Measurements from ENCODE around the gene SIGLEC6. TPM values are rescaled to one million over a fixed set of nuclear protein-coding genes. Genes with fewer than 3 reads are reported as not detected.

SIGLEC6 gene
- total RNA-seq, 1 donor from 2014 or later = not detected

DNA sequence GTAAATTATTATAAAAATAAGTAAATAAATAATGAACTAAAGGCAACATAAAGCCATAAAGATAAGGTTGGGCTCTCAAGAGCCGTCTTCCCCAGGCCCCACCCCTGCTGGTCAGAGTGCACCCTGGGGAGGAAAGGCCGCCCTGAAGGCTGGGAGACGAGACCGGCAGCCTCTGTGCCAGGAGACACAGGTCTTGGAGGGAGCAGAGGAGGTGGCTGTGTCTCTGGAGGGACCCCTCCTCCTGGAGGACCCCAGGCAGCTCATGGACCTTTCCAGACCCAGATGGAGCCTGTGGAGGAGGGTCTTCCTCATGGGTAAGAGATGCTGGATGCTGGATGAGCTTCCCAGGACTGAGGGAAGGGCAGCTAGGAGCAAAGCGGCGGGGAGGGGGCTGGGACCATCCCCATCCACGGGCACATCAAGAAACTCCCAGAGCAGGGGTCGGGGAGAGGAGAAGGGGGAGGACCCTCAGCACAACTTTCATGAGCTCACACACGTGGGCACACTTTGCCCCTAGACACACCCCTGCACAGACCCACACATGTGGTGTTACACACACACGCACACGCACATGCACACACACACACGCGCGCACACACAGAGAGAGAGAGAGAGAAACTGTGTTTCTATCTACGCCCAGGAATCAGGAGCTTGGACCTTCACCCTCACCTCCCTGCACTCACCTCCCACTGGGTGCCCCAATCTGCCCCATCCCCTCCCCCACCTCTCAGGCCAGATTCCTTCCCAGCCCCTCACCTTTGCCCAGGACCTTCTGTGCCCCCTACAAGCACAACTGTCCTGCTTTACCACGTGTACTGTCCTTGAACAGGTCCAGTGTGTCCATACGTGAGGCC is 52.9 kb downstream of the SIGLEC6 start, which contains the start of gene CEACAM18:
Gene CEACAM18, plus strand, starts transcription at position 159 of the 854 bp plus-strand sequence.
- peaks cover 11% of the 10 kb centered on the region for H3K27me3 Mint-ChIP-seq (ENCODE audit: unreplicated experiment)
- TF ChIP-seq, protein P1, sequence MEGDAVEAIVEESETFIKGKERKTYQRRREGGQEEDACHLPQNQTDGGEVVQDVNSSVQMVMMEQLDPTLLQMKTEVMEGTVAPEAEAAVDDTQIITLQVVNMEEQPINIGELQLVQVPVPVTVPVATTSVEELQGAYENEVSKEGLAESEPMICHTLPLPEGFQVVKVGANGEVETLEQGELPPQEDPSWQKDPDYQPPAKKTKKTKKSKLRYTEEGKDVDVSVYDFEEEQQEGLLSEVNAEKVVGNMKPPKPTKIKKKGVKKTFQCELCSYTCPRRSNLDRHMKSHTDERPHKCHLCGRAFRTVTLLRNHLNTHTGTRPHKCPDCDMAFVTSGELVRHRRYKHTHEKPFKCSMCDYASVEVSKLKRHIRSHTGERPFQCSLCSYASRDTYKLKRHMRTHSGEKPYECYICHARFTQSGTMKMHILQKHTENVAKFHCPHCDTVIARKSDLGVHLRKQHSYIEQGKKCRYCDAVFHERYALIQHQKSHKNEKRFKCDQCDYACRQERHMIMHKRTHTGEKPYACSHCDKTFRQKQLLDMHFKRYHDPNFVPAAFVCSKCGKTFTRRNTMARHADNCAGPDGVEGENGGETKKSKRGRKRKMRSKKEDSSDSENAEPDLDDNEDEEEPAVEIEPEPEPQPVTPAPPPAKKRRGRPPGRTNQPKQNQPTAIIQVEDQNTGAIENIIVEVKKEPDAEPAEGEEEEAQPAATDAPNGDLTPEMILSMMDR (IDR thresholded peaks at IDR 0.05; ENCODE audit: partially characterized antibody, unreplicated experiment) = no peak
- no peak for DNase-seq
- H3K9me3 Mint-ChIP-seq (ENCODE audit: unreplicated experiment) = peaks cover 1% of the 10 kb centered on the region
- no peak within 1 kb of the TSS for H3K27ac Mint-ChIP-seq (ENCODE audit: unreplicated experiment)
- no peak within 1 kb of the TSS for H3K4me3 Mint-ChIP-seq (ENCODE audit: unreplicated experiment)
- no peaks in the 10 kb centered on the region for H3K36me3 Mint-ChIP-seq (ENCODE audit: unreplicated experiment)
- H3K4me1 Mint-ChIP-seq (ENCODE audit: low read depth, unreplicated experiment) = no peaks in the 10 kb centered on the region

DNA sequence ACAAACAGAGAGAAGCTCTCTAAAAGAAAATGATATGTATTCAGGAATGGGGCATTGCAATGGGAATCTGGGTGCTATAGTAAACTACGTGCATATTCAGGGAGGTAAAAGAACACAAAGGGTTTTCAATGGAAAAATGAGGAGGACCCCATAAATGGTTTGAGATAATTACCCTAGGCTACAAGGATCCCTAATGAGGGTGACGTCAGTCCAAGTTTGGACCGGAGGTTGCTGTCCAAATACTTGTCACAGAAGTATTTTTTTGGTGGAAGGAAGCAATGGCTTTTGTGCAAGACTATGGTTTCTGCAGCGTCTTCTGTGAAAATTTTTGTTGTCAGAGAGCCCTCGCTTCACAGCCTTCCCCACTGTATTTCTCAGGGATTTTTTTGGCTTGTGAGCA is 54.1 kb downstream of the SIGLEC6 start:
- Mint-ChIP-seq H3K36me3 (ENCODE audit: unreplicated experiment) (no peaks in the 10 kb centered on the region), H3K27ac (ENCODE audit: unreplicated experiment) (no peak overlapping the region), H3K4me3 (ENCODE audit: unreplicated experiment) (no peak overlapping the region), H3K4me1 (ENCODE audit: low read depth, unreplicated experiment) (no peaks in the 10 kb centered on the region), H3K9me3 (ENCODE audit: unreplicated experiment) (peaks cover 3% of the 10 kb centered on the region), H3K27me3 (ENCODE audit: unreplicated experiment) (peaks cover 11% of the 10 kb centered on the region)
- TF ChIP-seq, protein P1 (IDR thresholded peaks at IDR 0.05; ENCODE audit: partially characterized antibody, unreplicated experiment) = no peak
- no peak for DNase-seq

DNA sequence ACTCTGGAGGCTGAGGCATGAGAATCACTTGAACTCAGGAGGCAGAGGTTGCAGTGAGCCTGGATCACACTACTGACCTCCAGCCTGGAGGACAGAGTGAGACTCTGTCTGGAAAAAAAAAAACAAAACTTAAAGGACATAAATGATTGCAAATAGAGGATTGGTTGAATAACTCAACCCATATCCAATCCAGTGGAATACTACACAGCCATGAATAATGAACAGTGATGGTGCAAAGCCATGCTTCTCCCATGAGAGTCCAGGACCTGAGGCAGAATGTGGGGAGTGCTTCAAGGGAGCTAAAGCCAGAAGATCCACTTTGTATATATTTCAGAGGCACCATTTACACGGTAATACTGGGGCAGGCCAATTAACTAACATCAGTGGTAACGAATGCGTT is 55.3 kb downstream of the SIGLEC6 start:
- DNase-seq = no peak
- Mint-ChIP-seq H3K4me3 (ENCODE audit: unreplicated experiment) (no peak overlapping the region), H3K27ac (ENCODE audit: unreplicated experiment) (no peak overlapping the region), H3K9me3 (ENCODE audit: unreplicated experiment) (peaks cover 3% of the 10 kb centered on the region), H3K36me3 (ENCODE audit: unreplicated experiment) (no peaks in the 10 kb centered on the region), H3K27me3 (ENCODE audit: unreplicated experiment) (peaks cover 10% of the 10 kb centered on the region), H3K4me1 (ENCODE audit: low read depth, unreplicated experiment) (no peaks in the 10 kb centered on the region)
- TF ChIP-seq, protein P1 (IDR thresholded peaks at IDR 0.05; ENCODE audit: partially characterized antibody, unreplicated experiment) = no peak

DNA sequence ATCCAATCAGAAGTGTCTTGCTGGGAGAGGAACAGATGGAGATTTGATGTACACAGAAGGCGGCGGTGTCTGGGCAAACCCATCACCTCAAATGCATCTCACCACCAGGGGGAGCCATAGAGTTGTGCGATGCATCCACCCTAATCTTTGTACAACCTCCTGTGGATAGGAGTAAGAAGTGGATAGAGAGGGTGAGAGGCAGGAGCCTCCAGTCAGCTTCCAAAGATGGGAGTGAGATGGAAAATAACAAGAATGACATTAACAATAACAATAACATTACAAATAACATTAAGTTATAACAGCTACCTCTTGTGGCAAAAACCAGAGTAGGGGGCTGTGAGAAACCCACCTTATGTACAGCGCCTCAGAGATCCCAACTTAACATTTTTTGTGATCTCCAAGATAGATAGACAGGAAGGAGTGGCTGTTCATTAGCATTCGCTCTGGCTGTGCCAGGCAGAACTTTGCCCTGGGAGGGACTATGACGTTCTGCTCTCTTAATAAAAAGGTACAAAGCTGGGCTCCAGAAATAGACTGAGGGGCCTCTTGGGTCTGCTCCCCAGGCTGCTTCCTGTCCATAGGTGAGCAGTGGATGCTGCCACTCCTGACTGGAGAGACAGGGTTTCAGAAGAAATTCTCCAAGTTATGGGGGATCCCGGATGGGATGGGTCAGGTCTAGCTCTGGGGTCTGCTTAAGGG is 58.3 kb downstream of the SIGLEC6 start:
- peaks cover 2% of the 10 kb centered on the region for H3K9me3 Mint-ChIP-seq (ENCODE audit: unreplicated experiment)

More for the DNA sequence above, 58.3 kb downstream of the SIGLEC6 start:
- H3K4me1 Mint-ChIP-seq (ENCODE audit: low read depth, unreplicated experiment) = no peaks in the 10 kb centered on the region
- peak; percentile 91 for DNase-seq
- no peaks in the 10 kb centered on the region for H3K36me3 Mint-ChIP-seq (ENCODE audit: unreplicated experiment)
- H3K4me3 Mint-ChIP-seq (ENCODE audit: unreplicated experiment) = no peak overlapping the region
- TF ChIP-seq, protein P1 (IDR thresholded peaks at IDR 0.05; ENCODE audit: partially characterized antibody, unreplicated experiment) = peak; percentile 94
- peaks cover 3% of the 10 kb centered on the region for H3K27me3 Mint-ChIP-seq (ENCODE audit: unreplicated experiment)
- H3K27ac Mint-ChIP-seq (ENCODE audit: unreplicated experiment) = no peak overlapping the region

All from glutamatergic neuron (in vitro differentiated cells).